ENCODE results near the gene MT4.

Gene MT4

DNA sequence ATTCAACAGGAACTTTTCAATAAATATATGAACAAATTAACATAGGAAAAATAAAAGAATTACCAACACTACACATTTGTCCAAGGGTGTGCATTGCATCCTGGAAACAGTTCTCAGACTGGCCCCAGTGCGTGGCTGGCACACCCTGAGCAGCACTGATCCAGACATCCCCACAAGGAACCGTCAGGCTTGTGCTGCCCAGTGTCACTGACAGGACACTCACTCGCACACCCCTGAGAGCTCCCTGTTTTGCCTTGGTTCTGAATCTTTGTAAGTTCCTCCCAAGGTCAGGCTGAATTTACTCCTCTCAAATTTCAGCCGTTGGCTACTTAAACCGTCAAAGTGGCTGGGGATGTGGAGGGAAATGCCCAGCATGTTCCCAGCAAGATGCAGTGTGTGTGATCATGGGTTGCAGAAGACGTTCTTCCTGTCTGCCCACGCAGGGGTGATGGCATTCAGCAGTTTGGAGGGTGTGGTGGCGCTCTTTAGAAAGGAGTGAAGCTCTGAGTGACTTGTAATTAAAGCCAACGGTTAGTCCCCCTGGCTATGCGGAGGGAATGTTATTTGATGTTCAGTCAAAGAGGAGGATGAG lies 45.2 kb downstream of the MT4 start:
- TF ChIP-seq, protein P1, sequence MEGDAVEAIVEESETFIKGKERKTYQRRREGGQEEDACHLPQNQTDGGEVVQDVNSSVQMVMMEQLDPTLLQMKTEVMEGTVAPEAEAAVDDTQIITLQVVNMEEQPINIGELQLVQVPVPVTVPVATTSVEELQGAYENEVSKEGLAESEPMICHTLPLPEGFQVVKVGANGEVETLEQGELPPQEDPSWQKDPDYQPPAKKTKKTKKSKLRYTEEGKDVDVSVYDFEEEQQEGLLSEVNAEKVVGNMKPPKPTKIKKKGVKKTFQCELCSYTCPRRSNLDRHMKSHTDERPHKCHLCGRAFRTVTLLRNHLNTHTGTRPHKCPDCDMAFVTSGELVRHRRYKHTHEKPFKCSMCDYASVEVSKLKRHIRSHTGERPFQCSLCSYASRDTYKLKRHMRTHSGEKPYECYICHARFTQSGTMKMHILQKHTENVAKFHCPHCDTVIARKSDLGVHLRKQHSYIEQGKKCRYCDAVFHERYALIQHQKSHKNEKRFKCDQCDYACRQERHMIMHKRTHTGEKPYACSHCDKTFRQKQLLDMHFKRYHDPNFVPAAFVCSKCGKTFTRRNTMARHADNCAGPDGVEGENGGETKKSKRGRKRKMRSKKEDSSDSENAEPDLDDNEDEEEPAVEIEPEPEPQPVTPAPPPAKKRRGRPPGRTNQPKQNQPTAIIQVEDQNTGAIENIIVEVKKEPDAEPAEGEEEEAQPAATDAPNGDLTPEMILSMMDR (IDR thresholded peaks at IDR 0.05), result no peak

DNA sequence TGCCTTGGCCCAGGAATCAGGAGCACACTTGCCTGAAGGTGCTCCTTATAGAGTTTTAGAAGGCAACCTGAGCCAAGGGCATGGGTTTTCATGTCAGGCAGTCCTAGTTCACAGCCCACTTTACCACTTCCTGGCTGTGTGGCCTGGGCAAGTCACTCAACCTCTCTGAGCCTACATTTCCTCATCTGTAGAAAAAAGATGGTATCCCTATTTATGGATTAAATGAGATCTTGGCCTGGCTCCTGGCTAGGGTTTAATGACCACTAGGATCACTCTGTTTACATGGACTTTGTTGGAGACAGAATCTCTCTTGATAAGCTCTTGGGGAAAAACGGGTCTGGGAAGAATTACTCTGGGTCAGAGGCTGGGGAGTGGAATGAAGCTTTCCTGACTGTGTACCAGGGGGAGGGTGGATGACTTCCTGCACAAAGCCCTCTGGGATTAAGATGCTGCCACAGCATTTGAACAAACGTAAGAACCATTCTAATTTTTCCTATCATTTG lies 45.8 kb downstream of the MT4 start:
- TF ChIP-seq, protein P1 (IDR thresholded peaks at IDR 0.05), result no peak

DNA sequence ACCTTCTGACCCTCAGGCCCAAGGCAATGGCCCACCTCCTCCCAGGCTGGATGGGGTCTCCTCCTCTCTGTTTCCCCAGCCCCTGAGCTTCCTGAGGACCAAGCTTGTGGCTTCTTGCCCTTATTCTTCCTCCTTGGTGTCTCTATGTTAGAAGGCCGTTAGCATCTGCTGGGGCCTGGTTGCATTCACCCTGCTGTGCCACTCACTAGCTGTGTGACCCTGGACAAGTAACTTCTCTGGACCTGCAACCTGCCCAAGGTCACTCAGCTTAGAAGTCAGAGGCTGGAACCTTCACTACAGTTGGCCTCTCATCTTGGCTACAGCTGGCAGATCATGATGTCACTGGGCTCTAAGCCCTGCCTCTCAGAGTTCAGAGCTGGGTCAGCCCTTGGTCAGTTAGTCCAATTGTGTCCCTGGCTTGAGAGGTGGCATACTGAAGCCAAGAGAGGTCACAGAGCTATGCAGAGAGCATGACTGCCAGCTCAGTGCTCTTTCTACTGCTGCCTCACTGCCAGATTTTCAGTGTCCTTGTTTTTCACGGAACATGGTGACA lies 46.5 kb downstream of the MT4 start:
- TF ChIP-seq, protein P1 (IDR thresholded peaks at IDR 0.05), result no peak

DNA sequence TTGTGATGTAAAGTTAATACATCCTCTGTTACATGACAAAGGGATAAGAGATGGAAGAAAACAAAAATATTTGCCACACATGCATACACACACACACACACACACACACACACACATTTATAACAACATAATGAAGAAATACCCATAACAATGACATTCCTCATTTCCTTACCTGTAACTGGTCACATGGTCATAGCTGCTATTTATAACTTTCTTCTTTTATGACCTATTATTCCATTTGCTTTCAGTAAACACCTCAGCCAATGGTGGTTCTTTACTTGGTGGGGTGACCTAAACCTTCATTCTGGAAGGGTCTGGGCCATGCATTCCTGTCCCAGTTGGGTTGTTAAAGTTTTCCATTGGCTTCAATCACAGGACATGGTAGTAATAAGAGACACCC lies 48.8 kb downstream of the MT4 start:
- TF ChIP-seq, protein P1 (IDR thresholded peaks at IDR 0.05), result no peak

DNA sequence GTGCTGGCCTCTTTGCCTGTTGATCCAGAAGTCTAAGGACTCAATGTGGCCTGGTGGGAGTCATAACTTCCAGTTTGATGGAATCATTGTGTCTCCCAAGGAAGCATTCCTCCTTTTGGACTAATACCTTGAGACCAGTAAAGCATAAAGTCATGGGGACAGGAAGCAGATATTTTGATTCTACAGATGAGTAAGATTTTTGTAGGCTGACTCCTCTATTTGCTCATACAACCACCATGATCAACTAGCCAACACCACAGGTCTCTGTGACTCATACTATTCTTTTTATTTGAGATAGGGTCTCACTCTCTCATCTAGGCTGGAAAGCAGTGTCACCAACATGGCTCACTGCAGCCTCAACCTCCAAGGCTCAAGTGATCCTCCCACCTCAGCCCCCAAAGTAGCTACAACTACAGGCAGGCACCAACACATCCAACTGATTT lies 49.7 kb downstream of the MT4 start:
- TF ChIP-seq, protein P1 (IDR thresholded peaks at IDR 0.05), result no peak

DNA sequence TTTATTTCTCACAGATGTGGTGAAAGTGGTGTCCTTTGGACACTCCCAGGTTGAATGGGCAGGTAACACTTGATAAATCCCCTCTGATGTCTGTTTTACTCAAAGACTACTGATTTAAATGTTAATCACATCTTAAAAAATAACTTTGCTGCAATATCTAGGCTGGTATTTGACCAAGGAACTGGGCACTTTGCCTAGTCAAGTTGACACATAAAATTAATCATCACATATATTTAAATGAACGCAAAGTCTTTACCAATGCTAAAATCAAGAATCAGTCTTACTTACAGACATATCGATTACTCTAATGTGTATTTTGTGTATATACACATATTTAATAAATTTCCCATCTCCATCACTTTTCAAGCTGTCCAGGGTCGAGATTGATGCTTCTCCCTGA lies 50.5 kb downstream of the MT4 start:
- TF ChIP-seq, protein P1 (IDR thresholded peaks at IDR 0.05), result no peak

DNA sequence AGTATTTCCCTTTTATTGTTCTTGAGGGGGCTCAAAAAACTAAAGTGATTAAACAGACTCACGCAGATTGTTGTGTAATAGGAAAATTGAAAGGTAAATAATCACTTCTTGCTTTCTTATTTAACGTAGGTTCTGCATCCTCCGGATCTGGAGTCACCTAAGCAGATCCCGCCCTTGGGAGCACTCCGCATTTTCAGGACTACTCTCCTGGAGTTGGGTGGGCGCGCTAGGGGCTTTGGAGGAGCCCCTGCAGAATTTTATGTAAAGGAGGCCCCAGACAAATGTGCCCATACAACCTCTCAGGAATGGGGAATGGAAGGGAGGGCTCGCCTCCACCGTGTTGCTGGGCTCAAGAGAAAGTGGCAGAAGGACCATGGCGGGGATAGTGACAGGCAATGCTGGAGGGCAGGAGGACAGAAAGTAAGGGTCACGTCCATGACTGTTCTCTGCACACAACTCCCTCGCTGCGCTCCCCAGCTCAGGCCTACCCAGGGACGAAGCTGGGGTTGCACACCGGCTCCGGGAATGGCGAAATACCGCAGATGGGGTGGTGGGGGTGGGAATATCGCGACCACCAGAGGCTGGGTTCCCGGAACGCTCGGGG lies 51.8 kb downstream of the MT4 start:
- TF ChIP-seq, protein P1 (IDR thresholded peaks at IDR 0.05), result no peak

All from LNCAP (cell line).